GM19463 (cell line): ENCODE results near the gene CHCHD3.

Source experiments
- ATAC-seq: cut with Tn5 transposase; IDR thresholded peaks from one replicate; pipeline ENCODE4 v1.9.1; 2021; ENCODE audit warnings: mild to moderate bottlenecking, moderate library complexity; ENCODE audit not compliant: unreplicated experiment

CHCHD3 gene

DNA sequence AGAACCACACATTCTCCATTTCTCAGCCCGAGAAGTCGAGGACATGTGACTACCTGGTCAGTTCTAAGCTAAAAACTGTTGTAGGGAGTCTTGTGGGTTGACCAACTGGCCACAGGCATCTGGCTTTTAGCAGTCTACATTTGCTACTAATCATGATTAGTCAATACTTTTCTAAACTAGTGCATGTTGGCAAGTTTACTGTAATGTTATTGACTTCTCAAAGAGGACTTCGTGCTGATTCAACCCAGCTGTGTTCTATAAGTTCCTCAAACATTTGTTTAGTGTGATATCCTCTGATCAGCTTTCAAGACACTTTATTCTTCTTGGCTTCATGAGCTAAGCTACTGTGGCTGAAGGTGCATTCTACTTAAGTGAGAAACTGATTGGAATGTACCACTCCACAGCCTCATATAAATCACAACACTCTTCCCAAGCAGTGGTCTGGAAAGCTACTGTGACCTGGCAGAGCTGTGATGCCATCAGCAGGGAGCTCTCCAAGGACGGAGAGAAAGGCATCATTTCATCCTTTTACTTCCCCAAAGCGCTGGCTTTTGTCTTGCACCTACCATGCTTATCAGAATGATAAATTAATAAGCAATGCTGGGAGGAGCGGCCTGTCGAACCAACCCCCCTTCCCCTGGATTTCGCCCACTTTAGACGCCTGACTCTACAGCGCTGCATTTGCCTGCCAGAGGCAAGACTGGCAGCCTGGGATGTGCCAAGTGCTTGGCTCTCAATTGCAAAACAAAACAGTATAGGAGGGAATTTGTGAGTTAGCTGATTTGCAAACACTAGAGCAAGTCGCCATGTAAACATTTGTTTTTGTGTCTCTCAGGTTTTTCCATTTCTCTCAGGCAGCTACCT, 298.9 kb downstream of the CHCHD3 start:
- no peak for ATAC-seq

DNA sequence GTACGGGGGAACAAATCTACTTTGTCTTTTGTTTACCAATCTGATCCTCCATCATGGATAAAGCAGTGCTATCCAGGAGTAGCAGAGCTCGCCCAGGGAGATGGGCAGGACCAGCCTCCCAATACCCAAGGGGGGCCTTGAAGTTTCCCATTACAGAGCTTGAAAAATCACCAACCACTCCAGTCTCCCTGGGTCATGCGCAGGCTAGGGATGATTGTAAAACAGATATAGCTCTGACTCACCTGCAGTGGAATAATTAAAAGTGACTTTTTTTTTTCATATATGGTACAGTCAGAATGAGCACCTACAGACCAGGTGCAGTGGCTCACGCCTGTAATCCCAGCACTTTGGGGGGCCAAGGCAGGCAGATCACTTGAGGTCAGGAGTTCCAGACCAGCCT, 301.1 kb downstream of the CHCHD3 start:
- ATAC-seq = no peak

DNA sequence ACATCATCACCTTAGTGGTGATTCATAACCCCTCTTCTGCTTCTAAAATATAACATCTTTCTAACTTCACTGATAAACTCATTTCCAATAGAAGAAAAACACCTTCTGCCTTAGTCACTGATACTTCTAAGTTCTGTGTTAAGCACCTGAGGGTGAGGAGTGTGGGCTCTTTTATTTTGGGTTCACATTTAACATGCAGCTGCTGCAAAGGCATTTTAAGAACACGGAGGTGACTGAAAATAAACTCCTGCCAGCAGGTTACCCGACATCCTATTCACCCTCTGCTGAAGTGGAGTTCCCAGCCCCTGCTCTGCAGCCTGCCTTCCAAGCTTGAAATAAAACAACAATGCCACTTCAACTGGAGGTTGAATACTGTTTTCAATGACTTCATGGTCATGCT, 302.7 kb downstream of the CHCHD3 start:
- no peak for ATAC-seq

DNA sequence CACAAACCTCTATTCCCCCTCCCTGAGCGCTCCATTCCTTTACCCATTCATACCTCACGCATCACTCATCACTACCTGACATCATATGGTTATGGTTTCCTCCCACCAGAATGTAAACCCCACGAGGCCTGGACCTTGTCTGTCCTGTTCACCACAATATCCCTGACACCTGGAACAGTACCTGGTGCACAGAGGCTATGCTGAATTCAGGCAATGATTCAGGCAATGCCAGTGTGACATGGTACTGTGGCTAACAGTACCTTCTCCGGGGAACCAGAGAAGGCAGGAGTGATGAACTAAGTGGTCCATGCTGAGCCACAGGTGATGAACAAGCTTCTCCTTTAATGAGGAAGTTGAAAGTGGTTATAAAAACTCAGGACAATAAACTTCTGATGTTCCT, 303.1 kb downstream of the CHCHD3 start:
- ATAC-seq = no peak

DNA sequence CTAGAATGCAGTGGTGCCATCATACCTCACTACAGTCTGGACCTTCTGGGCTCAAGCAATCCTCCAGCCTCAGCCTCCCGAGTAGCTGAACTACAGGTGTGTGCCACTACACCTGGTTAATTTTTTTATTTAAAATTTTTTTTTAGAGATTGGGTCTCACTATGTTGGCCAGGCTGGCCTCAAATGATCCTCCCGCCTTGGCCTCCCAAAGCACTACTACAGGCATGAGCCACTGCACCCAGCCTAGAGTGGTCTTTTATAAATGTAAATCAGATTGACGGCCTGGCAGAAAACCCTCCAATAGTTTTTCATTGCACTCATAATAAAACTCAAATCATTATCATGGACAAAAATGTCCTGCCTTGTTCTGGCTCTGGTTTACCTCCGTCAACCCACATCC, 303.9 kb downstream of the CHCHD3 start:
- ATAC-seq = no peak

DNA sequence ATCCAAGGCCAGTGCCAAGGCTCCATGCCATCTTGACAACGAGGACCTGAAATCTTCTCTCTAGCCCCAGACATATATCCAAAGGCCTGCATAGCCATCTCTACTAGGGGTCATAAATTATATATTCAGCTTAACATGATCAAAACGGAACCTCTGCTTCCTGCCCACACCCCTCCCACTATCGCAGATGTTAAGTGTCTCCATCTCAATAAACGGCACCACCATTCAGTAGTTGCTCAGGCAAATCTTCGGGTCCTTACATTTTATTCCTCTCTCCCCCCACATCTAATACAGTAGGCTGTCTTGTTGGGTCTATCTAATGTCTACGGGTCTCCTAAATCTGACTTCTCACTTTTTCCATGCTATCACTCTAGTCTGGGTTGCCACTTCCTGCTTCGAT, 304.5 kb downstream of the CHCHD3 start:
- ATAC-seq = no peak

DNA sequence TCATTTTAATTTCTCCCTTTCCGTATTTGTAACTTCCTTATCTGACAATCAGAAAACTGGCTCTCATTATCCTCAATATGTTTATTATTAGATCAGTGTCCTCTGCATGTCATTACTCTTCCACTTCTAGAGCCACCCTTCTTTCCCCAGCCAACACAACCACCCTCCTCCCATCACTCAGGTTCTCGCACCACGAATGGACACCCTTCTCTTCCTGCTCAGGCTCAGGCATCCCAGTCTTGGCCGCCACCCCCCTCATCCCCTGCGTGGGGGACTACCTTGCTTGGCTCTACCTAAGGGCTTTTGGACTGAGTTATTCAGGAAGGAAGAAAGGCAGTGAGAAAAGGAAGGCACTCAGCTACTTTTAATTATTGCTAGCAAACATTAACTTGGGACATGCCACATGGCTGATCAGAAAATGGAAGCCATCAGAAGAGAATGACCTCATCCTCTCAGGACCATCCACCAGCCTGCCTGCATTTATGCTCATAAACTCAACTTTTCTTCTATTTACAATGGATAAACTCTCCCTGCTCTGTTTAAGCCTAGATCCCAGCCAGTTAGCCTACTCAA, 305.8 kb downstream of the CHCHD3 start:
- no peak for ATAC-seq

DNA sequence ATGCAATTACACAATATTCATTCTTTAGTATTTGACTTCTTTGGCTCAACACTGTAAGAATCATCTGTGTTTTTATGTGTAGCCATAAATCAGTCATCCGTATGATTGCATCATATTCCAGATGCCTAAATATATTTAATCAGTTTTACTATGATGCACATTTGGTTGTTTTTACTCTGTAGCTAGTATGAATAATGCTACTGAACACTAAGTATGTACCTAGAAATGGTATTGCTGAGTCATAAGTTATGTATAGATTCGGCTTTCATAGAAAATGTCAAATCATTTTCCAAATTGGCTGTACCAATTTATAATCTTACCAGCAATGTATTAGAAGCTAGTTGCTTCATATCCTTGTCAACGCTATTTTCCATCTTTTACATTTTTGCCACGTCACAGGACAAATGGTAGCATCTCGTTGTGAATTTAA, 308.3 kb downstream of the CHCHD3 start:
- no peak for ATAC-seq

DNA sequence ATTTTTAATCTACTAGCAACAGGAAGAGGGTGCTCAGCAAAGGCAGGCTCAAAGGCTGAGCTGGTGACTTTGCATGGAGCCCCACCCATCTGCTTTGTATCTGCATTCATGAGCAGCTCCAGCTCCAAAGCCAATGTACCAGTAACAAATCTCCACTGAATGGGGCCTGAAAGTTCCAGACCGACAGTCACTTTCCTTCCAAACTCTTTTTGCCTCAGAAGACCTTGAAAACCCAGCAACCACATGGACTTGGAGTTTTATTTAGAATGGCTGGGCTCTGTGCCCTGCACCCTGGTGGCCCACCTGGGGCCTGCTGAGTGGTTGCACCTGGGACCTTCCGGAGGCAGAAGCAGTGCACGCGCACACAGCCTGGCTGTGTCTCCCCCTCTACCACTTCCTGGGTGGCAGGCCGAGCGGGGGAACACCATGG, 310.6 kb downstream of the CHCHD3 start:
- no peak for ATAC-seq

DNA sequence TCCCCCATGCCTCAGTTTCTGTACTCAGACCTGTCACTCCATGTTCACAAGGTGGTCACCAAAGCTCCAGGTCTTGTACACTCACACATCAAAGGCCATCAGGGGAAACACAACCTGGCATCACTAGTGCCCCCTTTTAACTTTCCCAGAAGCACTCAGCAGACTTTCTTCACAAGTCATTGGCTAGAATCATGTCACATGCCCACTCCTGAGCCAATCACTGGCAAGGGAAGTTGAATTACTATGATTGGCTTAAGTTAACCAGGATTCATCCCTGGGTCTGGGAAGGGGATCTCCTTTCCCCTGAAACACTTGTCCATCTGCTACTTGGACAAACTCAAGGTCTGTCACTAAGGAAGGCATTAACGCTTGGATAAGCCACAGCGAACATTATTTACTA, 311.8 kb downstream of the CHCHD3 start:
- ATAC-seq = no peak

DNA sequence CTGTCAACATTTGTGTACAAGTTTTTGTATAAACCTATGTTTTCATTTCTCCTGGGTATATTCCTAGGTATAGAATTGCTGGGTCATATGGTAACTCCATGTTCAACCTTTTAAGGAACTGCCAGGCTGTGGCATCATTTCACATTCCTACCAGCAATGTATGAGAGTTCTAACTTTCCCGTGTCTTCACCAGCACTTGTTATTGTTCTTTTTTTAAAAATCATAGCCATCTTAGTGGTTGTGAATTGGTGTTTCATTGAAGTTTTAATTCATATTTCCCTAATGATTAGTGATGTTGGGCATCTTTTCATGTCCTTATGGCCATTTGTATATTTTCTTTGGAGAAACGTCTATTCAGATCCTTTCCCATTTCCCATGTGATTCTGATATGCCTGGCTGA, 312.6 kb downstream of the CHCHD3 start:
- ATAC-seq = no peak

DNA sequence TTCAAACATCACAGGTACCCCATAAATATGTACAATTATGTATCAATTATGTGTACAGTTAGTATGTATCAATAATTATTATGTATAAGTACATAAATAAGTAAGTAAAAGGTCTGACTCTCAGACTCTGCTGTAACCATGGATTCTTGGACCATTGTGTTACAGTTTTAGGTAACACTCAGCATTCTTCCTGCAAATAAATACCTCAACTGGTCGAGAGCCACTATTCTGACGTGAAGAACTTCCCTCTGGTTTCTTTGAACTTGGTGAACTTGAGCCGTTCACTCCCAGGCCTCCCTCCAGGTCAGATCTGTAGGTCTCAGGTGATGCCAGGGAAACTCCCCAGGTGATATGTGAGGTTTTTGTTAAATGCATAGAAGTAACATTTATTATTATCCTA, 313.8 kb downstream of the CHCHD3 start:
- ATAC-seq = no peak

DNA sequence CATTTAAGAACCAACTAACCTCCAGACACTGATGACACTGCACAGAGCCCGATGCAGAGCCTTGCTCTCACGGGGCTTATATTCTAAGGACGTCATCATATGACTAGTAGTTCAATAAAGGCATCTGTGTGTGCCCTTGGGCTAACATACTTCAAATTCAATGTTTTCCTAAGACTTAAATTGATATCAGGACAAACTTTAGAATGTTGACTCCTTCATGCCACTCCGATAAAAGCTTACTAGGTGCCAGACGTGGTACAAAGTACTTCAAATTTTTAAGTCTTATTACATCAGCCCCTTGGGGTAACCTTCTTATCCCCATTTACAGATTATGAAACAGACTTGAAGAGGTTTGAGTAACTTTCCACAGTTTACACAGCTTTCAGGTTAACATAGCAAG, 314.5 kb downstream of the CHCHD3 start:
- ATAC-seq = no peak

DNA sequence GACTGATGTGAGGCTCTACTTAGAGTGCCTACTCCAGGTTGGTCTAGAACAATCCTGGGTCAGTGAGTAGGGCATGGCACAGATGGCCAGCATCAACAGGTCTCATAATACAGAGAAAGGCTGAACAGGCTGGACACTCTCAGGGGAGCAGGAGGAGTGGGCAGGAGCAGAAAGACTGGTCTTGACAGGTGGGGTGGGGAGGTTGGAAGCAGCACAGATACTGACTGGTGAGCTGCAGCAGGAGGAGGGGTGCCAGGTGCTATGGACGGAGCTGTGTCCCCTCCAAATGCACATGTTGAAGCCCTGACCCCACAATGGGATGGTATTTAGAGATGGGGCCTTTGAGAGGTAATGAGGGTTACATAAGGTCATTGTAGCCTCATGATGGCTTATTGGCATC, 315.2 kb downstream of the CHCHD3 start:
- no peak for ATAC-seq

DNA sequence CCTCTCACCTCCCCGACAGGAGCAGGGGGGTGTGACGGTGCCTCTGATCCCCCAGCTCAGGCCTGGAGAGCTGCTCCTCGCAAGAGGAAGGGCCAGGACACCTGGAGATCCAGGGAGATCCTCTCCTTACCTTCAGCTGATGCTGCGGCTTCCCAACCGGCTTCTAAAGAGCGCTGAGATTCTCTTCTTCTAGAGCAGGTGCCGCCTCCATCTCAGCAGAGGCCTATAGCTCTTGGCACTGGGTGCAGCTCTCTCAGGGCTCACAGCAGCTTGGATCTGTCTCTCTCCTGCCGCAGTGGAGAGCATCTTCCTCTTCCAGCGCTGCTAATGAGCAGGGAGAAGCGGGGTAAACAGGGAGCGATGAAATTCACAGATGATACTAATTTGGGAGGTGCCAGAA, 316.0 kb downstream of the CHCHD3 start:
- ATAC-seq = no peak

DNA sequence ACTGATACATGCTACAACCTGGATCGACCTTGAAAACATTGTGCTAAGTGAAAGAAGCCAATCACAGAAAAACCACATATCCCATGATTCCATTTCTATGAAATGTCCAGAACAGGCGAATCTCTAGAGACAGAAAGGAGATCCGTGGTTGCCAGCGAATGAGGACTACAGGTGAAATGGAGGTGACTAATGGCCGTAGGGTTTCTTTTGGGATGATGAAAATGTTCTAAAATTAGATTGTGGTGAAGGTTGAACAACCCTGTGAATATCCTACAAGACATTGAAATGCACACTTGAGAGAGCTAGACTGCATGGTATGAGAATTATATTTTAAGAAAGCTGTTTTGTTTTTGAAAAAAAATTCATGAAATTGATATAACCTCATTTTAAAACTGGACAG, 317.1 kb downstream of the CHCHD3 start:
- no peak for ATAC-seq

DNA sequence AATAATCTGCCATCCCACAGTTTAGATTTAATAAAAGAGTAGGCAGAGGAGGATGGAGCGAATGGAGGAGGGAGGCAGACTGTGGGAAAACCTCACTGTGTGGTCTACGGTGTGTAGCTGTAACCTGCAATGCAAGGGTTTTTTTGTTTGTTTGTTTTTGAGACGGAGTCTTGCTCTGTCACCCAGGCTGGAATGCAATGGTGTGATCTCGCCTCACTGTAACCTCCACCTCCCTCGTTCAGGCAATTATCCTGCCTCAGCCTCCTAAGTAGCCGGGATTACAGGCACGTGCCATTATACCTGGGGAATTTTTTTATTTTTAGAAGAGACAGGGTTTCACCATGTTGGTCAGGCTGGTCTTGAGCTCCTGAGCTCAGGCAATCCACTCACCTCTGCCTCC, 321.0 kb downstream of the CHCHD3 start:
- no peak for ATAC-seq

DNA sequence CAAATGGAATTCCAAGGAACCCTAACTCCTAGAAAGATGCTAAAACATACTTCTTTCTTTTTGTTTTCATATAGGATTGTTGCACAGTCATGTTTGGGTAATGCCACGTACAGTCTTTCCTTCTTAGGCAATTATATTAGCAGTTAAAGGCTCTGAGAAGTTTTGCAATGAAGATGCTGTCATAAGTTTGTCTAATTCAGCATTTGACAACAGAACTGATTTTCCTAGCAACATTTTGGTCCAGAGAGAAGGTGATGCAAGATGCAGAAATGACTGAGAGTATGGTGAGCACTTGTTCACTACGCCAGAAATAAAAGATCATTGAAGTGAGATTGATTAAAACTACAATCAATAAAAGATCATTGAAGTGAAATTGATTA, 321.7 kb downstream of the CHCHD3 start:
- ATAC-seq = no peak

DNA sequence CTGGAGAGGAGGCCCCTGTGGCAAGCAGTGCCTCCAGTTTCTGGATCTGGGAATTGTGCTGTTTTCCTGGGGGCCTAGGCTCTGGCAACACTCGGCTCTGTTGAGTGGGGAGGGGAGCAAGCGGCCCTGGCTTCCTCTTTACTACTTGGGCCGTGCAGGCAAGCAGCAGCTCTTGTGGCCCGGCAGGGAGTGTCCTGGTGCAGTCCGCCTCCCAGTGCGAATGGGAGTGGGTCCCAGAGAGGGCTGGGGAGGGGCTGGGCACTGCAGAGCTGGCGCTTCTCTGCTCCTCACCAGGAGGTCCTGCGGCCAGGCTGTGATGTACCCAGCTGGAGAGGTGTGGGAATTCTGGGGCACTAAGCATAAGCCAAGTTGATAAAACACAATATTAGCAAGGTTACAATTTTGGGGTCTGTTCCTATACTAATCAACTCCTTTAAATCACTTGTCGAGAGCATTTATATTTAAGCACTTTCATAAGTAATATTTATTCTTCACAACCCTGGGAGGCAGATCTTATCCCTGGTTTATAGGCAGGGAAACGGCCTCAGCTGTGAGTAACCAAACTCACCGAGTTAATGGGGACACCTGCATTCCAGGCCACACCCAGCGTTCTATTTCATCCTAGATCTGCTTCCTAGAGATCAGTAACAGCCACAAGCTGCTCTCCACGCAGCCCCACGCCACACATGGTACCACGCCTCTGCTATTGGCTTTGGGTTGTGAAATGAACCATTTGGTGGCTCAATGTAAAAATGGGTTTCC, 322.2 kb downstream of the CHCHD3 start:
- ATAC-seq = no peak

DNA sequence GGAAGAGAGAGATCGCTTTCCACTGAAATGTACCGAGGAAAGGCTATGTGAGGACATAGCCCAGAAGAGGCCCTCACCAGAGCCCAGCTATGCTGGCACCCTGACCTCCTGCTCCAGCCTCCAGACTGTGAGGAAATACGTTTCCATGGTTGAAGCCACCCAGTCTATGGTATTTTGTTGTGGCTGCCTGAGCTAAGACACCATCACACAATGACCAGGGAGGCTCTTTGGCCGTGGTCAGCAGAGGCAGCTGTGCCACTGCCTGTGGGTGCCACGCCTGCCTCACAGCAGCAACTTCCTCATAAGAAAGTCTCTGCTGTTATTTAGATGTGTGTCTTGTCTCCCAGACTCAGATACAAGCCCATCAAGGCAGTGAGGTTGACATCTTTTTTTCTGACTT, 322.9 kb downstream of the CHCHD3 start:
- ATAC-seq = no peak

DNA sequence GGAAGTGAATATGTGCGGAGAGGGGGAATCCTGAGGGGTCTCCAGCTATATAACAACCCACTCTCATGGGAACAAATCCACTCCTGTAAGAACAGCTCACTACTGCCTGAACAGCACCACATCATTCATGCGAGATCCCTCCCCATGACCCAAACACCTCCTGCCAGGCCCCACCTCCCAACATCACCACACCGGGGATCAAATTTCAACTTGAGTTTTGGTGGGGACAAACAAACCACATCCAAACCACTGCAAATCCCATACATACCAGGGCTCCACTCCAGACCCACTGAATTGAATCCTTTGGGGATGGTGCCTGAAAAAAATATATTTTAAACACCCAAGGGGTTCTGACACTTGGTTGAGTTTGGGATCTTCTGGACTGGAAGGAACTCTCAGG, 324.1 kb downstream of the CHCHD3 start:
- no peak for ATAC-seq

DNA sequence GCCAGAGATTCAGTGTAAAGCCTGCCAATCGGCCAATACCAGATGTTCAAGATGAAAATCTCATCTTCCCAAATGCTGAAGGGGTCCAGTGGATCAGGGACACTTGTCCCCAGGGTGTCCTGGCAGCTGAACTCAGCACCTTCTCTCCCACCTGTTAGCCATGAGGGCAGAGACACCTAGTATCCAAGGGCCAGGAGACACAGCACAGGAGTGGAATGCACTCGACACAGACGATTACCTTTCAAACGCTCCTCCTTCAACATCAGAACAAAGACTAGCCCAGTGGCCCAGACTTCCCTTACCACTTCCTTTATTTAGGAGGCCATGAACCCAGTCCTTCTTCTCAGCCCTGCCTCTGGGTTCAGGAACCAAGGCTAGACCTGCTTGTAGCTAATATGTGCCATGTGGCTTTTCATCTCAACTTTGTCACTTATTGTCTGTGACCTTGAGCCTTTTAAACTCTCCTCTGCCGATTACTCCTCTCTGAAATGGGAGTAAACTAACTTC, 325.4 kb downstream of the CHCHD3 start:
- no peak for ATAC-seq
